Fibroblast of skin of scalp (primary cell): ENCODE results near the gene LRRN1.
"Not testable (repeated sequence)": the region's sequence is repeated elsewhere in the genome, so short reads cannot be mapped to it uniquely, and the experiment has no call there.

Source experiments
- DNase-seq: peaks from one replicate; pipeline ENCODE4 v3.0.0-alpha.2; 2013

Gene LRRN1

DNA sequence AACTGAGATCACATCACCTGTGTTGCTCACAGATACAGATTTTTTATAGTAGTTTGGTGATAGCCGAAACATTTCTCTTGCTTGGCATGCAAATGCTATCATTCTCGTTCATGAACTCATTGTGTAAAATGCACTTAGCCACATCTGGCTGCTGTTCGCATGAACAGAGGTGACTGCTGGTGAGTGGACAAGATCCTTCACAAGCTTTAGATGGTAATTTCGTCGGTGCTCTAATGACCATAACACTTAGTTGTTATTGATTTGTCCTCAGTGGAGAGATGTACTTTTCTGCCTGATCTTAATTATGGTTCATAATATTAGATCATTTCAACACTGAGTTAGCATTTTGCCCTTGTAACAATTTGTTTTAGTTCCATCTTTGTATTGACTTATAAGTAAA lies 13.8 kb downstream of the LRRN1 start:
- DNase-seq, result no peak

GRCh38 chr3:3815206-3815605 lies 16.0 kb downstream of the LRRN1 start:
- no peak for DNase-seq

- DNase-seq, result no peak
Measured at GRCh38 chr3:3816034-3816433, 16.8 kb downstream of the LRRN1 start.

GRCh38 chr3:3817865-3818264 lies 18.6 kb downstream of the LRRN1 start:
- no peak for DNase-seq

DNA sequence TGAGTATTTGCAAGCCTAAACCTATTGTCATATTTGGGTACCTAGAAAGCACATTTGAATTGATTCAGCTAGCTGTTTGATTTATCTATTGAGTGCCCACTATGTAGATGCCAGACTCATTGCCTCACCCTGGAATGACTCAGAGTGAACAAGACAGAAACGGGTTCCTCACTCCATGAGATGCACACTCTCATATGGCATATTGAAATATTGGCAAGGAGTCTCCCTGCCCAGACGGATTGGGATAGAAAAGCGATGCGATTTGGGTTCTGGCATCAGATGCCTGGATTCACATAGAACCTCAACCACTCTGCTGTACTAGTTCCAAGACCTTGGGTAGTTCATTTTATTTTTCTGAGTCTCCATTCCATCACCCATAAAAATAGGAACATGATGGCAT lies 22.5 kb downstream of the LRRN1 start:
- DNase-seq, result no peak

DNA sequence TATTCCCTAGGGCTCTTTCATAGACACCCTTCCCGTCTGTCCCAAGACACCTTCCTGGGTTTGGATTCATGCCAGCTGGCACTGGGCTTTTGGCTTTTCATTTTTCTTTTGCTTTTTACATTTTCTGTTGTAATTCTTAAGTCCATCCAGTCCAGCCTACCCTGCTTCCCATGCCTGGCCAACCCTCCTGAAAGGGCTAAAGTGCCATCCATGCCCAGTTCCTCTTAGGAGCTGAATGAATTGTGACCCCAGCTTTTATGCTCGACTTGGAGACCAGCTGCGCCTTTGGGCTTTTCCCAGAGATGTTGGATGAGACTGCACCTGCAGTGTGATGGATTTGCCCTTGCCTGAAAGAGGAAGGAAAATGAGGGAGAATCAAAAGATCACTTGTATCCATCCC lies 25.8 kb downstream of the LRRN1 start:
- no peak for DNase-seq

- DNase-seq, result no peak
Measured at GRCh38 chr3:3826521-3826920, 27.3 kb downstream of the LRRN1 start.

- DNase-seq, result no peak
Measured at GRCh38 chr3:3827111-3827510, 27.9 kb downstream of the LRRN1 start.

DNA sequence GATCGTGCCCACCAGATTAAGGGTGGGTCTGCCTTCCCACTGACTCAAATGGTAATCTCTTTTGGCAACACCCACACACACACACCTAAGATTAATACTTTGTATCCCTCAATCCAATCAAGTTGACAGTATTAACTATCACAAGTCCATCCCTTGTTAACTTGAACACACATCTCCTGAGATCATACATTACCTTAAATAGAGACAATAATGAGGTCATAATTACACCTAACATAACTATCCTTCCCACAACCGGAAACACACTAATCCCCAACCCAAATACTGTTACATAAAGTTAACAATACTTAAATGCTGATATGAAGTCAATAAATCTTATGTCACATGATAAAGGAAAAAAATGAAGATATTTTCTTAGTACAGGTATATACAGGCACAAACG lies 29.2 kb downstream of the LRRN1 start:
- DNase-seq, result not testable (repeated sequence)

GRCh38 chr3:3836845-3837244 lies 37.6 kb downstream of the LRRN1 start:
- DNase-seq, result no peak

DNA sequence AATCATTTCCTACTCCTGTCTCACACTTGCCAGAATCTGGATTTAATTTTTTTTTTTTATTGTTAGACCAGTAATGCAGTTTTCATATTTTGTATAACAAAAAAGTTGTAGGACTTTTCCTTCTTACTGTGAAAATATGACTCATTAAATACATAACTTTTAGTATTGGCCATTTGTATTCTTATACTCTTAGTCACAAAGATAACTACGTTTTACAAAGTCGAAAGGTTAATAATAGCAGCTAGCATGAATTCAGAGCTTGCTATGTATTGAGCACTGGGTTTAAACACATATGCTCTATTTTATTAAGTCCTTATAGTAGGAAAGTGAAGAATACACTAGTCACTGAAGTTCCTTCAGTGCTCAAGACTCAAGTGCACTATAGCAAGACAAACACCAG lies 43.1 kb downstream of the LRRN1 start:
- DNase-seq, result peak; percentile 2

DNA sequence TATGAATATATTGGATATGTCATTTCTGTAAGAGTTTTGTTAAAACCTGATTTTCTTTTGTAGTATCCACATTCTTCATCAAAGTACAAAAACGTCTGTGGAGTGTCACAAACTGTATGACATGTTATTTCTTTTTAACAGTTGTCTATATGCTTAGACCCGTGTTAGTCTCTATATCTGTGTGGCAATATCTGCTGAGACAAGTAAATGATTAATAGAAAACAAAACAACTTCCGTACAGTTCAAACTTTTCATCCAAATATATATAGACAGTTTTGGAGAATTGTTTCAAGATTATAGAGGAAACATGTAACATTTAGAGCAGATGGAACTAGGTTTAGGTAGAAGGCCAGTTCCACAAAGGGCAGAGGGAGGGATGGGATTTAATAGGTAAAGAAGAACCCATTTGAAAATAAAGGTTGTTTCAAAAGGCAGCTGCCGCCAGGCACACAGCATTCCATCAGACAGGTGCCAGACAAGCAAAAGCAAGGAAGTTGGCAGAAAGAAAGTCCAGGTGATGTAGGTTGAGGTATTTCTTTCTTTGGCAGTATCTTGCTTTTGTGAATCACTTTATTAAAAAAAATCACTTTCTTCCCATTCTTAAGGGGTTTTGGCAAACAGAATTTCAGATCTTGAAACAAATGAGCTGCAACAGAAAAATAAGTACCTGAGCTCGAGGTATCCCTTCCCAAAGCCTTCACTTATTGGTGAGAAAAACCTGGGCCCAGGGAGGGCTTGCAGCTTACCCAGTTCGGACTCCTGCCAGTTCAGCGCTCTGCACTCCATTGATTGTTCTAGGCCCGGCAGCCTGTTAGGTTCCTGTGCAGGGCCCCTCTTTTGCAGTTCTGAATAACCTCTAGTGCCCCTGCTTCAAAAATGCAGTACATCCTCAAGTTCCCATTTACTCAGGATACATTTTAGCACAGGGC lies 49.0 kb downstream of the LRRN1 start:
- no peak for DNase-seq

DNA sequence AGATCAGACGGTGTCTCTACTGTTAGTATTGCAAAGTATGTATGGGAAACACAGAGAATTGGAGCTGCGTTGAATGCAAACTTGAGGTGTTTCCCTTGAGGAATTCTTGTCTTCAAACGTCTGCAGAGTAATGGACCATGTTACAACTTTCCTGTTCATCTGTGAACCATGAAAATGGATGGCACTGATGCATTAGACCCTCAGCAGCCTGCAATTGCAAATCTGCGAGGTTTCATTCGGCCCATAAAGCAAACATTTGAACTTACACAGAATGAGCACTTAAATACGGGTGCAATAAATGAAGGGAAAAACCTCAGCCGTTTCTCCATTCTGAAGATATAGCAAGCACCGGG lies 49.7 kb downstream of the LRRN1 start:
- DNase-seq, result no peak

DNA sequence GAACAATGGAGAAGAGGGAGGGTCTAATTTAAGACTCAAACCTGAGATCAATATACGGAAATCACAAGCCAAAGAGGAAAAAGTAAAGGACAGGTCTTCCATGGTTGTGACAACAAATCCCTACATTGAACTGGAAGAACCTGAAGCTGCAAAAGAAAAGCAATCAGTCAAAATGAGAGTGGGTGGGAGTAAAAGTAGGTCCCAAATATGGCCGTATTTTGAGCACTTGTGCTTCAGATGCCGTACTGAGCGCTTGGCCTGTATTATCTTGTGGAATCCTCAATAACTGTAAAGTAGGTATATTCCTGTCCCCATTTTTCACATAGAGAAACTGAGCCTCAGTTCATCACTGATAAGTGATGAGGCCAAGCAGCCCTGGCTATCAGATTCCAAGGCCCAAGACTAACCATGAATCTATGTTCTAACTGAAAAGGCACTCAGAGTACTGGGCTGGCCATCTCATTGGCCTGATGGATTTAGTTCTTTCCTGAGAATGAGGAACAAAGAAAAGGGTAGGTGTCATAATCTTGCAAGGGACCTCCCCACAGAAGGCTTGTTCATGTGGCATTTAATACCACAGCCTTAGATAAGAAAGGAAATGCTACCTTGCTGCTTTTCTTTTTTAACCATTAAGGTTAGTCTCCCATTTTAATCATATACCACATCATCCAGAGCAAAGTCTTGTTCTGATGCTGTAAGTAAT lies 52.5 kb downstream of the LRRN1 start:
- DNase-seq, result no peak

GRCh38 chr3:3853544-3853943 lies 54.3 kb downstream of the LRRN1 start:
- DNase-seq, result no peak

GRCh38 chr3:3855056-3855455 lies 55.8 kb downstream of the LRRN1 start:
- no peak for DNase-seq

DNA sequence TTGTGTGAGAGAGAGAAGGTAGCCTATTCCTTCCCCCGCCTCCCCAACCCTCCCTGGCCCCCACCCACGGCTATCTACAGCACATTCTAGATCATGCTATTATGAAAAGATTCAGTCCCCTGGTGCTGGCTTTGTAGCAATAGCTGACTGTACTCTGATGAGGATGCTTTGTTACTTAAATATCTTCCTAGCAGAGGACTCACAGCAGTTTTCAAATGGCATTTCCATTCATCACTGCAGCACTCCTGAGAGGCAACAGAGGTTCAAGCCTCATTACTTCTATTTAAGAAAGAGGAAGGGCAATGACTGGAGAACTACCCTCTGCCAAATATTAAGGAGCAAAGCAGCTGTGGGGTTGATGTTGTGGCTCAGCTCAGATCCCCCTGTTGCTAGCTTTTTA lies 61.0 kb downstream of the LRRN1 start:
- no peak for DNase-seq

- no peak for DNase-seq
Measured at GRCh38 chr3:3862534-3862933, 63.3 kb downstream of the LRRN1 start.

GRCh38 chr3:3875491-3875890 lies 76.3 kb downstream of the LRRN1 start:
- no peak for DNase-seq

- DNase-seq, result no peak
Measured at GRCh38 chr3:3881050-3881449, 81.8 kb downstream of the LRRN1 start.

DNA sequence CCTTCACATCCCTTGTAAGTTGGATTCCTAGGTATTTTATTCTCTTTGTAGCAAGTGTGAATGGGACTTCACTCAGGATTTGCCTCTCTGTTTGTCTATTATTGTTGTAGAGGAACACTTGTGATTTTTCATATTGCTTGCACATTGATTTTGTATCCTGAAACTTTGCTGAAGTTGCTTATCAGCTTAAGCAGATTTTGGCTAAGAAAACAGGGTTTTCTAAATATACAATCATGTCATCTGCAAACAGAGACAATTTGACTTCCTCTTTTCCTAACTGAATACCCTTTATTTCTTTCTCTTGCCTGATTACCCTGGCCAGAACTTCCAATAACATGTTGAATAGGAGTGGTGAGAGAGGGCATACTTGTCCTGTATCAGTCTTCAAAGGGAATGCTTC lies 88.1 kb downstream of the LRRN1 start:
- DNase-seq, result not testable (repeated sequence)

DNA sequence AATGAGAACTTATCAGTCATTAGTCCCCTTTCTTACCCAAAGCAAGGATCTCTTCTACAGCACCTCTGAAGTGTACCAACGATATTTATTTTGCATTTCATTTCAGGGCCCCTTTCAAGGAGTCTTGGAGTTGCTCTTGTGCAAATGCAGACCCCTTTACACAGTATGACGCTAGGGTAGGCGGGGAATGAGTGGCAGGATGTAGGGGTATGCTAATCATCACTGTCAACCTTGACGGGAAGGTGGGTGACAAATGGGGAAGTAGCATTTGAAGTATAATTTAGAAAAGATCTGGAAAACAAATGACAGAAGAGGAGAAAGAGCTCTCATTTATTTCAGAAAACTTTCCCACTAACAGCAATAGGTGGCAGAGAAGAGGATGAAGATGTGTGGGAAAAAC lies 94.4 kb downstream of the LRRN1 start:
- no peak for DNase-seq
